Activated T-cell treated with anti-CD3 and anti-CD28 coated beads, Interleukin-2, amount 50 U/mL, for 48 hours (primary cell): ENCODE measurements around the gene CCT4.
"Not testable (repeated sequence)": the region's sequence is repeated elsewhere in the genome, so short reads cannot be mapped to it uniquely, and the experiment has no call there.

ENCODE experiments used
- DNase-seq, 2 experiments: peaks; one replicate each; pipeline ENCODE4 v3.0.0-alpha.2; 2020

The CCT4 gene

GRCh38 chr2:61878761-61879160, 9.7 kb downstream of the CCT4 start:
- DNase-seq: no peak

GRCh38 chr2:61877571-61878245, 10.7 kb downstream of the CCT4 start:
- no peak for DNase-seq

- DNase-seq: no peak
These were observed 12.1 kb downstream of the CCT4 start for GRCh38 chr2:61876400-61876799.

- DNase-seq: not testable (repeated sequence)
These were observed 21.9 kb downstream of the CCT4 start for GRCh38 chr2:61866482-61867089.

GRCh38 chr2:61862085-61862484, 26.4 kb downstream of the CCT4 start:
- DNase-seq: no peak

GRCh38 chr2:61857224-61857623, 31.2 kb downstream of the CCT4 start:
- DNase-seq: no peak

- DNase-seq: no peak
These were observed 33.2 kb downstream of the CCT4 start for GRCh38 chr2:61855318-61855613.

GRCh38 chr2:61854564-61855317, 33.7 kb downstream of the CCT4 start:
- peak; percentile 89 to 90 for DNase-seq

GRCh38 chr2:61853847-61854563, 34.5 kb downstream of the CCT4 start, which contains the start of gene FAM161A:
TSS of gene FAM161A (minus strand) at chr2:61854060. CDS start at chr2:61854041, 19 bp downstream.
- DNase-seq: peak; percentile 84 to 88

- no peak for DNase-seq
These were observed 35.2 kb downstream of the CCT4 start for GRCh38 chr2:61853086-61853846.

- not testable (repeated sequence) for DNase-seq
These were observed 37.2 kb downstream of the CCT4 start for GRCh38 chr2:61851270-61851669.

GRCh38 chr2:61845320-61845719, 43.1 kb downstream of the CCT4 start:
- no peak for DNase-seq

- DNase-seq: no peak
These were observed 47.2 kb downstream of the CCT4 start for GRCh38 chr2:61841286-61841685.

- no peak for DNase-seq
These were observed 53.6 kb downstream of the CCT4 start for GRCh38 chr2:61834893-61835292.

GRCh38 chr2:61833971-61834370, 54.5 kb downstream of the CCT4 start:
- DNase-seq: no peak

- no peak for DNase-seq
These were observed 56.1 kb downstream of the CCT4 start for GRCh38 chr2:61832183-61832841.

GRCh38 chr2:61822255-61822654, 66.2 kb downstream of the CCT4 start:
- DNase-seq: no peak
